ENCODE results near the gene CHSY3.

The CHSY3 gene

DNA sequence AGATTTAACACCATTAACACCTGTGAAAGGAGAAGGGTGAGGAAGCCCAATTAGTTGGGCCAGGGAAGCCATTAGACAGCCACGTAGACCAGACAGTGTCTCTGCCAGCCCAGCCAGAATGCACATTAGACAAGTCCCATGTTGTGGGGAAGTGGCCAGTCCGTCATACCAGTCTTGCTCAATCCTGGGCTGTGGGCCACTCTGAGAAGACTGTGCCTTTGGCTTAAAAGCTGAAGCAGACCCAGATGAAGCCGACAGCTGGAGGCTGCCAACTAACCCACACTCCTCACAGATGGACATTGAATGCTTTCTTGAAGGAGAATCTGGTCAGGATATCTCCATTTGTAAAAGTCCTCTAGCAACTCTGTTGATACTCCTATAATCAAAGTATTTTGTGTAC is 128.5 kb downstream of the CHSY3 start:
- DNase-seq = no peak

DNA sequence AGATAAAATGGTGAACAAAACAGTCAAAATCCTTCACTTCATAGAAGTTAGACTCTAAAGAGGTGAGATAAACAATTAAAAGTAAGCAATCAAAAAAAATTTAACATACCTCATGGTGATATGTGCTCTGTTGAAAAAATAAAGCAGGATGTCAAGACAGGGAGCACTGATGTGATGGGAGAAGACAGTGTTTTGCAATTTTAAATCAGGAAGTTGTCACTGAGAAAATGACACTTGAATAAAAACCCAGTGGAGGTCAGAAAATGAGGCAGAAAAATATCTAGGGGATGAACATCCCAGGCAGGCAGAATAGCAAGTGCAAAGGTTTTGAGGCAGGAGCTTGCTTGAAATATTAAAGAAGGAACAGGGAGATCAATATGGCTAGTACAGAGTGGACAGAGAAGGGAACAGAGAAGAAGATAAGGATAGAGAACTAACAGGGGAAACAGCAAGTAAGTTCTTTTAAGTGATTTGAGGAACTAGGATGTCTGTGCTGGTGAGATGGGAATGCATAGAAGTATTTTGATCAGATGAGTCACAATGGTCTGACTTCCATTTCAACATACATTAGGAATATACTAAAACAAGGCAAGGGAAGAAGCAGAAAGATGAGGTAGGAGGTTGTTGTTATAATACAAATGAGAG is 130.4 kb downstream of the CHSY3 start:
- DNase-seq = no peak

- DNase-seq = no peak
These were observed 131.1 kb downstream of the CHSY3 start for GRCh38 chr5:130035388-130035787.

GRCh38 chr5:130037905-130038304 is 133.6 kb downstream of the CHSY3 start:
- no peak for DNase-seq

GRCh38 chr5:130043834-130044233 is 139.6 kb downstream of the CHSY3 start:
- no peak for DNase-seq

- no peak for DNase-seq
These were observed 141.1 kb downstream of the CHSY3 start for GRCh38 chr5:130045334-130045733.

DNA sequence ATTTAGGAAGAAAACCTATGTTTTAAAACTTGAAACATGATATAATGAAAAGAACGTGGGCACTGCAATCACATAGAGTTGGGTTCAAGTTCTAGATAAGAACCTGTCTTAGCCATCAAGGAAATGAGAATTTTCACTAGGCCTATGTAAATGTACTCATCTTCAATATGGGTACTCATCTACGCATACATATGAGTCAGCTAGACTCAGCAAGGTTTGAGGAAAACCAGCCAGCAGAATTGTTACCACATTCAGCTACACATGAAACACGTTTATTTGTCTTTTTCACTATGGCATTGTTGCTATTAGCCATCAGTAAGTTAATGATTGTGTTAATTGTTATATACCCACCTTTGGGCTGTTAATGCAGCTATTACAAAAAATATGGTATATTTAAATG is 146.3 kb downstream of the CHSY3 start:
- no peak for DNase-seq

GRCh38 chr5:130052752-130053151 is 148.5 kb downstream of the CHSY3 start:
- DNase-seq = no peak

DNA sequence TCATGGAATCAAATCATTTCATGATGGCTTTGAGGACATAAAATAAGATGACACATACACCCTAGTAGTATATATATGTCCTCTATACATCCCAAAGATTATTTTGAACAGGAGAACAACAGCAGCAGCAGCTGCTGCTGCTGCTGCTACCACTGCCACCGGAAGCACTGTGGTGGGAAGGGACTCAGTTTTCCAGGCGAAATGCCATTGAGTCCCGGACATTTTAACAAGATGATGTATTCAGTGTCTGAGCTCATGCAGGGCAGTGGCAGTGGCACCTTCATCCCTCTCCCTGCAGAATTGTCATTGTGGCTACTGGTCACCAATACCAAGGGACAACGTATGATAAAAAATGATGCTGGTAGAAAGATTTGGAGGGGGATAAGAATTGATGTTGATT is 151.3 kb downstream of the CHSY3 start:
- no peak for DNase-seq

GRCh38 chr5:130061746-130062145 is 157.5 kb downstream of the CHSY3 start:
- no peak for DNase-seq

DNA sequence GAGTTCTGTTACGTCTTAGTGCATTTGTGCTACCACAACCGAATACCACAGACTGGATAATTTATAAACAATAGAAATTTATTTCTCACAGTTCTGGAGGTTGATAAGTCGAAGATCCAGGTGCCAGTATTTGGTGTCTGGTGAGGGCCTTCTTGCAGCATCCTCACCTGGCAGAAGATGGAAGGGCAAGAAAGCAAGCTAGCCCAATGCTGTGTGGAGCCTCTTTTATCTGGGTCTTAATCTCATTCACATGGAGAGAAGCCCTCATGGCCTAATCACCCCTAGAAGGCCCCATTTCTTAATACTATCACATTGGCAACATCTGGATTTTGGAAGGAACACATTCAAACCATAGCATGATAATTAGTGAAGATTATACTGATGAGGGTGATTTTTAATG is 159.3 kb downstream of the CHSY3 start:
- DNase-seq = no peak

DNA sequence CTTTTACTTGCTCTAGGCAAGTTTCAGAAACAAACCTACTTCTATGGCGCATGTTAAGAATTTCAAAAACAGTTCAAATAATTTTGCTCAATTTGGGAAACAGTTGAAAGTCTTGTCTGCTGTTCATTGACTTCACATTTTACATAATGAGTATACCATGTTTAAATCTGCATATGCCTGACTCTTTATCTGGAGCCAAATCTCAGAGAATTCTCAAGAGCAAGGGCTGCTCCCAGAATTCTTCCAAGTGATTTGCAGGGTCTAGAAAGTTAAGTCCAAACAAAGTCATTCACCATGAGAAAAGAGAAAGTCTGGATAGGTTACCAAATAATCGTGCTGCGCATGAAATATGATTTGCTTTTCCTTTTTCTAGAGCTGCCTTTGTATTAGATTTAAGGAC is 160.2 kb downstream of the CHSY3 start:
- no peak for DNase-seq

DNA sequence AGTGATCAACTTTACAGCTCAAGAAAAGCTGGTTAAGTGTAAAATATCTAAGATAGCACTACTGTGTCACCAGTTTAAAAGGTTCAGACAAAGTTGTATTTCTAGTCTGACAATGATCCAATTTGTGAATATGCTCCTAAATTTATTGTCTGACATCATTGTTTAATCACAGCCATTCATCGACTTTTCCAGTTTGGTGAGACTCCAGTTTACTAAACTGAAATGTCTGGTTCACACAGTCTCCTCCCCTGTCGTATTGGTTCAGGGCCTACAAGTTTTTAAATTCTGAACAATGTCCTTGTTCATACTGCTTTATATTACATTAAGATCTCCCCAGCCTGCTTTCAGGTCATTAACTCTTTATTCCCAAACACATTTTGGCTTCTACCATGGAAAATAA is 161.4 kb downstream of the CHSY3 start:
- no peak for DNase-seq

- no peak for DNase-seq
These were observed 162.4 kb downstream of the CHSY3 start for GRCh38 chr5:130066644-130067043.

GRCh38 chr5:130067364-130067763 is 163.1 kb downstream of the CHSY3 start:
- DNase-seq = no peak

GRCh38 chr5:130068101-130068500 is 163.8 kb downstream of the CHSY3 start:
- no peak for DNase-seq

DNA sequence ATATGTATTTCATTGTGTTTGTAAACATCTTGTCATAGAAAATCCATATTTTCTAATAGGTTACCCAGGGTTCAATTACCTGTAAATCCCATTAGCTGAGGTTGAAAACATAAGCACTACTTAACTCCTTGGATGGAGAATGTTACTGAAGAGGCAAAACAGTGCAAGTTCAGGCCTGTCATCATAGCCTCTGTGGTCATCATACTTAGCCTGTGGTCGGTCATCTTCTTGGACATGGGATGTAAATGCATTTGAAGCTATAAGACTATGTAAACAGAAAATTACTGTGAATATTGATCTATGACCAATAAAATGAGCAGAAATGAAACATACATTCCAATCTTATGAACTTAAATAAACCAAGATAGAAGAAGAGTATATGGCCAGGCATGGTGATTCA is 164.7 kb downstream of the CHSY3 start:
- no peak for DNase-seq

GRCh38 chr5:130074820-130075219 is 170.6 kb downstream of the CHSY3 start:
- DNase-seq = no peak

- DNase-seq = no peak
These were observed 172.7 kb downstream of the CHSY3 start for GRCh38 chr5:130077007-130077406.

DNA sequence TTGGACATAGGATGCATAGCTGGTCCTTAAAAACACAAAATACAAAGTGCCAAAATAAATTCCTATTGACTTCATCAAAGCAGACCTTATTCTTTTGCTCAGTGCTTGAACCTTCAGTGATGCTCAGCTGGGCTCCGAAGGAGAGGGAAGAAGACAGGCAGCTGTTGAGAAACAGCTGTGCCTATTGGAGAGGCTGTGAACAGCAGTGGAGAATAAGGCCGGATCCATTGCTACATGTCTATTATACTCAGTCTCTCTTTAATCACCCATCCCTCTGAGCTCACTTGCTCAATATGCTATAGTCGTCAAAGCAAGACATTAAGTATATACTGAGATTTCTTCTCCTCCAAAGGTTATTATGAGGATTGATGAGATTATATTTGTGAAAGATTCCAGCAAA is 174.4 kb downstream of the CHSY3 start:
- DNase-seq = no peak

GRCh38 chr5:130090569-130091270 is 186.5 kb downstream of the CHSY3 start:
- no peak for DNase-seq

DNA sequence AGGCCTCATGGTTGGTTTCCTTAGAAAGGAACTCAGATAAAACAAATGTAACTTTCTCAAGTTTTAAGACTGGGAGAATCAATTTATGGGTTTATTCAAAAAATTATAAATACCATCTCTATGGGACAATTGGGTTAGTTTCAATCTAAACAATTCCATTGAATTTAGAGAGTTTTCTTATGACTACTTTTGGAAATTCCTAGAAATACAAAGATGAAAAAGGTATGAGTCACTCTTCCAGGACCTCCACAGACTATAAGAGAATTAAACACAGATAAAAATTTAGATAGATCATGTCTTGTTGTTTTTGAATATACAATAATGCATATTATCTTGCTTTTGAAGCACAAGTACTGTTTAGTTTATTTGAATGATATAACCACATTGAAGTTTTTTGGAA is 188.7 kb downstream of the CHSY3 start:
- DNase-seq = no peak

DNA sequence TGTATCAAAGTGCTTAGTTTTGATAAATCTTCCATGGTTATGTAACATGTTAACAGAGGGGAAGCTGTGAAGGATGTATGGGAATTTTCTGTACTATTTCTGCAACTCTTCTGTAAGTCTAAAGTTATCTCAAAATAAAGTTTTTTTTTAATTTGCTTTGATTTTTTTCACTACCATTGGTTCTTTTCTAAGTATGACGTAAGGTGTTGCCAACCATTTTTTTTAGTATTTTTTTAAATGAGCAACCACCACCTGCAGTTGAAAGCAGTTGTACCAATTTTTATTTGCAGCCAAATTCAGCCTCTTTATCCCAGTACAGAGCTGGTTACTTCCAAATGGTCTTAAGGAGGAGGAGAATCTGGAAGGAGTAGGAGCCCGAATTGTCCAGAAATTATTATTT is 192.2 kb downstream of the CHSY3 start:
- DNase-seq = no peak

GRCh38 chr5:130099008-130099407 is 194.7 kb downstream of the CHSY3 start:
- DNase-seq = no peak

- DNase-seq = no peak
These were observed 198.1 kb downstream of the CHSY3 start for GRCh38 chr5:130102375-130102774.

Measured in NK-92 treated with Interleukin-12 subunit alpha and Interleukin-12 subunit beta, amount 100 ng/mL, for 24 hours (cell line).